HG03066 (cell line): ENCODE results near the gene MAB21L1.

Experiments
- ATAC-seq: cut with Tn5 transposase; IDR thresholded peaks from one replicate; pipeline ENCODE4 v1.9.1; 2021; ENCODE audit warnings: low read depth; ENCODE audit not compliant: unreplicated experiment

Gene MAB21L1

DNA sequence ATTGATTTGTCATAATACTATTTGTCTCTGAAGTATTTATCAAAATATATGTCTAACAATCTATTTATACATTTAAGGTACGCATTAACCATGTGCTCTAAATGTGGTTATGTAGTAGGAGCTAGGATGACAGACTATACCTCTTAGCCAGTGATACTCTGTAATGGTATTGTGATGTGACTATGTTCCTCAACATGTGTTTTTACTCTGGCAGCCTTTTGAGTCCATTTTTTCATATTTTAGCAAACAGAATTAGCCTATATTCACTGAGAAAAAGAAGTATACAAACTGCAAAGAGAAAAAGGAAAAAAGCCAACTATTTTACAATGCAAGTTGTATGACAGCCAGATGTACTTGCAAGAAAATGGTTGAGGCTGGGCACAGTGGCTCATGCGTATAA, 26.7 kb downstream of the MAB21L1 start:
- ATAC-seq: no peak

DNA sequence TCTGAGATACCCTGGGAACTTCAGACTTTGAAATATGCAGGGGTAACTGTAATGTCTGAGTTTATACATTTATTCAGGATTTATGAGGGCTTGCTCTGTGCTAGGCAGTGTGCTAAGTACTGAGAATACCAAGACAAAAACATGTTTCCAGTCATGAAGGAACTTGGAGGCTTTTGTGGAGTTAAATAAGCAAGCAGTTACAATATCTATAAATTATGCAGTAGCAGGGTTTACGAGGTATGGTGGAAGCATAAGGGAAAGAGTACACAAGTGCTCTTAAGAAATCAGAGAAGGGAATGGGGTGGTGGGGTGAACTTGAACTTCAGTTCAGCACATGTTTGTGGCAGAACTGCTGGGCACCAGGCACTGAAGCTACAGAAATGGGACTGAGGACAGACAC, 28.0 kb downstream of the MAB21L1 start:
- no peak for ATAC-seq
